B cell (primary cell): ENCODE data around the gene LARGE1. TPM values are rescaled to one million over a fixed set of nuclear protein-coding genes. Genes with fewer than 3 reads are reported as not detected.

Source experiments
- ATAC-seq: fragments of 200-7000 bp; cut with Tn5 transposase; one replicate; pipeline ENCODE4 v1.10.0; 2021; ENCODE audit warnings: low read depth, mild to moderate bottlenecking, moderate number of reproducible peaks, moderate library complexity
- CTCF ChIA-PET: fragments of 350-600 bp; sonication (Branson Sonifier 250); formaldehyde crosslinking; loops from one replicate; lab custom pipeline; 2021; ENCODE audit warnings: antibody characterized with exemption, inconsistent platforms; lab: Charles Lee
- POLR2A ChIA-PET: fragments of 350-600 bp; sonication (Branson Sonifier 250); formaldehyde crosslinking; loops from one replicate; lab custom pipeline; 2021; ENCODE audit warnings: antibody characterized with exemption; lab: Charles Lee
- DNase-seq: peaks from one replicate; pipeline ENCODE4 v3.0.0; 2013
- H2AFZ ChIP-seq: 2 replicates; pipeline ENCODE4 v1.6.1; 2012; ENCODE audit warnings: mild to moderate bottlenecking, low read depth, low read length; ENCODE audit not compliant: insufficient read depth, poor library complexity, severe bottlenecking
- H3K27ac ChIP-seq, 2 donors: 1 replicate in 1 of 2; 2 replicates in 1 of 2; pipeline ENCODE4 v1.5.1; 2012 to 2013; ENCODE audit warnings: low read length in 2 of 2, mild to moderate bottlenecking in 2 of 2, moderate library complexity in 1 of 2
- H3K27me3 ChIP-seq, 4 experiments: fragments of 200-600 bp in 1 of 4; sonication (generic) in 1 of 4; replicated peaks in 1 of 4; 1 replicate in 2 of 4; 2 replicates in 2 of 4; pipeline versions ENCODE4 v1.6.1 to v1.7.0; 2013 to 2016; ENCODE audit warnings: low read length in 3 of 4, mild to moderate bottlenecking in 2 of 4, mixed read lengths in 1 of 4, moderate library complexity in 1 of 4; ENCODE audit not compliant: insufficient read depth in 4 of 4, control insufficient read depth in 3 of 4; ENCODE audit errors: control extremely low read depth in 1 of 4
- H3K36me3 ChIP-seq, 2 experiments: replicated peaks in 1 of 2; 1 replicate in 1 of 2; 2 replicates in 1 of 2; pipeline versions ENCODE4 v1.6.1 to v1.7.1; 2013; ENCODE audit warnings: low read length in 1 of 2; ENCODE audit not compliant: insufficient read depth in 2 of 2, control insufficient read depth in 1 of 2; ENCODE audit errors: control extremely low read depth in 1 of 2, extremely low read depth in 1 of 2
- H3K4me1 ChIP-seq, 2 donors: fragments of 200-600 bp in 1 of 2; sonication (generic) in 1 of 2; 1 replicate in 1 of 2; 2 replicates in 1 of 2; pipeline versions ENCODE4 v1.5.1 to v1.6.1; 2013 to 2017; ENCODE audit warnings: low read length in 2 of 2; ENCODE audit not compliant: control insufficient read depth in 2 of 2, insufficient read depth in 2 of 2
- H3K4me2 ChIP-seq: replicated peaks from 2 replicates; pipeline ENCODE3; 2012; ENCODE audit warnings: mild to moderate bottlenecking, low read depth, low read length; ENCODE audit not compliant: poor library complexity, severe bottlenecking
- H3K4me3 ChIP-seq, 5 experiments: fragments of 200-600 bp in 1 of 5; sonication (generic) in 1 of 5; 1 replicate in 3 of 5; 2 replicates in 2 of 5; pipeline versions ENCODE4 v1.5.1 to v1.7.0; 2011 to 2016; ENCODE audit warnings: low read length in 4 of 5, mild to moderate bottlenecking in 4 of 5, low read depth in 2 of 5, control low read depth in 1 of 5, moderate library complexity in 1 of 5; ENCODE audit not compliant: insufficient read depth in 1 of 5; ENCODE audit errors: control extremely low read depth in 1 of 5, extremely low read depth in 1 of 5
- H3K79me2 ChIP-seq: fragments of 200-600 bp; sonication (generic); one replicate; pipeline ENCODE4 v1.6.0; 2016; ENCODE audit warnings: low read length; ENCODE audit not compliant: control insufficient read depth, insufficient read depth
- H3K9ac ChIP-seq: fragments of 200-600 bp; sonication (generic); 2 replicates; pipeline ENCODE4 v1.6.1; 2017; ENCODE audit warnings: mild to moderate bottlenecking, low read length, moderate library complexity
- H3K9me3 ChIP-seq, 3 donors: one replicate each; pipeline versions ENCODE4 v1.6.1 to v1.7.1; 2013; ENCODE audit warnings: low read length in 2 of 3; ENCODE audit not compliant: control insufficient read depth in 2 of 3, insufficient read depth in 1 of 3; ENCODE audit errors: control extremely low read depth in 1 of 3
- H4K20me1 ChIP-seq: 2 replicates; pipeline ENCODE4 v1.6.0; 2012; ENCODE audit warnings: mild to moderate bottlenecking, low read length; ENCODE audit not compliant: insufficient read depth, control insufficient read depth, poor library complexity, severe bottlenecking
- H3K27ac Mint-ChIP-seq: one replicate; pipeline ENCODE4 v1.8.0; 2021; ENCODE audit warnings: mixed read lengths
- H3K27me3 Mint-ChIP-seq: one replicate; pipeline ENCODE4 v1.8.0; 2021; ENCODE audit warnings: mixed read lengths
- H3K4me1 Mint-ChIP-seq: one replicate; pipeline ENCODE4 v1.8.0; 2021; ENCODE audit warnings: mixed read lengths
- H3K4me3 Mint-ChIP-seq: one replicate; pipeline ENCODE4 v1.8.0; 2021; ENCODE audit warnings: mixed read lengths
- H3K9me3 Mint-ChIP-seq: one replicate; pipeline ENCODE4 v1.8.0; 2022; ENCODE audit warnings: mixed read lengths; ENCODE audit not compliant: insufficient read depth
- EZH2 ChIP-seq: IDR thresholded peaks from 2 replicates; pipeline ENCODE4 v1.6.1; 2012; ENCODE audit warnings: borderline replicate concordance, low read depth, mild to moderate bottlenecking, moderate library complexity, low read length; ENCODE audit not compliant: insufficient read depth, poor library complexity, severe bottlenecking
- WGBS: methylation state at CpG from one replicate; pipeline ENCODE4 v1.1.5; 2013; ENCODE audit warnings: missing lambda C conversion rate; ENCODE audit not compliant: insufficient coverage; 5-methylcytosine and 5-hydroxymethylcytosine counted together
- intact Hi-C: fragments of 100-400 bp; cut with micrococcal nuclease; formaldehyde crosslinking; loops from one replicate; pipeline ENCODE4 v1.10.0; 2022
- polyA plus RNA-seq: library from polyadenylated mRNA; depleted of rRNA; stranded (reverse); fragments of >200 nt; gene quantifications from 2 replicates; pipeline ENCODE4 v1.2.3, GENCODE V29; 2012
- total RNA-seq, 2 donors: library from RNA; stranded (reverse); fragments of 120-200 nt in 1 of 2; gene quantifications; 1 replicate in 1 of 2; 2 replicates in 1 of 2; pipeline versions ENCODE4 v1.2.3 to v1.2.4, GENCODE V29; 2013 to 2022
- TF ChIP-seq, protein P1 (sequence below): fragments of 200-600 bp; IDR thresholded peaks from one replicate; pipeline ENCODE4 v1.8.0; 2022; ENCODE audit warnings: antibody characterized with exemption, mild to moderate bottlenecking

LARGE1 gene
- total and polyA plus RNA-seq, 2 donors (not counting 1 experiment from before 2014, with no cell fraction given): 20.7 to 82.0 TPM

DNA sequence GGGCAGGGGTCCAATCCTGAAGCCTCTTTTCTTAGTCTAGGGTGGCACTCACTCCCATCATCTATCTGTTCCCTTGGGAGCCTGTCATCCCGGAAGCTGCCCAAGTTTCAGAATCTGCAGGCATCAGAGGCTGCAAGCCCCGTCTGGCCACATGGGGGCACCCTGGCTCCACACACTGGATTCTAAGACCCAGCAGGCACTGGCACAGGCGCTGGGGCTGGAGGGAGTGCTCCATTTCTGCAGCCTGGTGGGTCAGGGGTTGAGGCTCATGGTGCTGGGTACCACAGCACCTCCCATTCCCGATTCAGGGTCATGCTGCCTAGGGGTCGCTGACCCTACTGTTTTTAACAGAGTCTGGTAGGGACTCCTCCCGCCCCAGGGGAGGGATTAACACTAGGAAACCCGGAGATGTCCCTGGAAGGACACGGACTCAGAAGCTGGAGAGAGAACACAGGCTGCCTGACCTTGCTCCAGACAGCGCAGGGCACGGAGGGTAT is 618.2 kb downstream of the LARGE1 start:
- H3K4me3 ChIP-seq: peak overlapping the region in 1 of 5 experiments; percentile 7
- POLR2A ChIA-PET: interaction anchor here (0.6 kb wide), 2 partner anchors 132 to 1529 kb away, joined by 3 to 8 read pairs; no protein-coding TSS in a partner anchor
- H3K4me1 Mint-ChIP-seq: peaks cover 65% of the 10 kb centered on the region
- no peaks in the 10 kb centered on the region for H3K79me2 ChIP-seq
- H4K20me1 ChIP-seq: no peaks in the 10 kb centered on the region
- H3K9me3 ChIP-seq: no peaks in the 10 kb centered on the region
- no peaks in the 10 kb centered on the region for H3K27me3 ChIP-seq
- H3K27ac ChIP-seq: peak overlapping the region in 1 of 2 donors; percentile 16
- peak overlapping the region; percentile 88 for H3K27ac Mint-ChIP-seq
- peak overlapping the region; percentile 62 for H3K4me2 ChIP-seq
- CTCF ChIA-PET: interaction anchor here (0.5 to 9.8 kb wide), 53 partner anchors 8 to 1851 kb away, joined by 3 to 124 read pairs (median 5); partner anchors contain the start of gene LARGE1
- no peak for TF ChIP-seq EZH2
- TF ChIP-seq, protein P1, sequence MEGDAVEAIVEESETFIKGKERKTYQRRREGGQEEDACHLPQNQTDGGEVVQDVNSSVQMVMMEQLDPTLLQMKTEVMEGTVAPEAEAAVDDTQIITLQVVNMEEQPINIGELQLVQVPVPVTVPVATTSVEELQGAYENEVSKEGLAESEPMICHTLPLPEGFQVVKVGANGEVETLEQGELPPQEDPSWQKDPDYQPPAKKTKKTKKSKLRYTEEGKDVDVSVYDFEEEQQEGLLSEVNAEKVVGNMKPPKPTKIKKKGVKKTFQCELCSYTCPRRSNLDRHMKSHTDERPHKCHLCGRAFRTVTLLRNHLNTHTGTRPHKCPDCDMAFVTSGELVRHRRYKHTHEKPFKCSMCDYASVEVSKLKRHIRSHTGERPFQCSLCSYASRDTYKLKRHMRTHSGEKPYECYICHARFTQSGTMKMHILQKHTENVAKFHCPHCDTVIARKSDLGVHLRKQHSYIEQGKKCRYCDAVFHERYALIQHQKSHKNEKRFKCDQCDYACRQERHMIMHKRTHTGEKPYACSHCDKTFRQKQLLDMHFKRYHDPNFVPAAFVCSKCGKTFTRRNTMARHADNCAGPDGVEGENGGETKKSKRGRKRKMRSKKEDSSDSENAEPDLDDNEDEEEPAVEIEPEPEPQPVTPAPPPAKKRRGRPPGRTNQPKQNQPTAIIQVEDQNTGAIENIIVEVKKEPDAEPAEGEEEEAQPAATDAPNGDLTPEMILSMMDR: peak; percentile 98
- ATAC-seq: peak; percentile 60
- H2AFZ ChIP-seq: peak overlapping the region; percentile 14
- no peak overlapping the region for H3K9ac ChIP-seq
- H3K36me3 ChIP-seq: peaks cover 0 to 3% of the 10 kb centered on the region in 2 experiments
- intact Hi-C loops: loop anchor here (1.0 kb wide), 5 partner anchors 217 to 809 kb away; no protein-coding TSS in a partner anchor
- peaks cover 64 to 76% of the 10 kb centered on the region in 2 donors for H3K4me1 ChIP-seq
- H3K27me3 Mint-ChIP-seq: no peaks in the 10 kb centered on the region
- peak; percentile 83 for DNase-seq
- peak overlapping the region; percentile 51 for H3K4me3 Mint-ChIP-seq
- WGBS: 19% methylated on average over 10 of the region's 10 CpGs
- H3K9me3 Mint-ChIP-seq: no peaks in the 10 kb centered on the region

GRCh38 chr22:33300165-33300564 is 620.1 kb downstream of the LARGE1 start:
- Histone ChIP-seq H3K9ac (peak overlapping the region; percentile 58), H3K36me3 (peaks cover 0 to 13% of the 10 kb centered on the region in 2 experiments), H3K79me2 (peaks cover 2% of the 10 kb centered on the region), H3K27ac (peak overlapping the region; percentile 89 to 91), H3K4me2 (peak overlapping the region; percentile 74), H3K4me3 (peak overlapping the region in 2 of 5 experiments; percentile 11 to 46), H4K20me1 (no peaks in the 10 kb centered on the region), H3K4me1 (peaks cover 75 to 87% of the 10 kb centered on the region in 2 donors), H3K27me3 (no peaks in the 10 kb centered on the region), H2AFZ (peak overlapping the region; percentile 13), H3K9me3 (peaks cover 0 to under 1% (median 0%) of the 10 kb centered on the region in 3 donors)
- POLR2A ChIA-PET: interaction anchor here (0.7 to 1.7 kb wide), 4 partner anchors 27 to 621 kb away, joined by 3 to 10 read pairs (median 4); no protein-coding TSS in a partner anchor
- 60% methylated on average over 1 of the region's 1 CpG for whole genome bisulfite sequencing
- Mint-ChIP-seq H3K4me3 (peak overlapping the region; percentile 64), H3K4me1 (peaks cover 78% of the 10 kb centered on the region), H3K27ac (peak overlapping the region; percentile 89), H3K27me3 (no peaks in the 10 kb centered on the region), H3K9me3 (no peaks in the 10 kb centered on the region)
- intact Hi-C loops: no loop called here
- peak; percentile 7 for ATAC-seq
- TF ChIP-seq, protein P1: no peak
- no peak for TF ChIP-seq EZH2
- CTCF ChIA-PET: interaction anchor here (0.8 to 9.8 kb wide), 28 partner anchors 9 to 1850 kb away, joined by 3 to 124 read pairs (median 5); no protein-coding TSS in a partner anchor
- no peak for DNase-seq
